MM.1S (cell line): ENCODE measurements around the gene CCNC.

Experiments used
- CTCF ChIP-seq: fragments of 300-600 bp; sonication (generic); IDR thresholded peaks from 2 replicates; pipeline ENCODE4 v1.5.1; 2016; ENCODE audit warnings: antibody characterized with exemption, low read length, mixed read lengths
- EZH2 ChIP-seq: fragments of 300-600 bp; sonication (generic); optimal IDR thresholded peaks from 2 replicates; pipeline ENCODE3; 2017; ENCODE audit warnings: low read depth, mild to moderate bottlenecking, antibody characterized with exemption, low read length, mixed read lengths
- EZH2phosphoT487 ChIP-seq: fragments of 300-600 bp; sonication (generic); IDR thresholded peaks from 2 replicates; pipeline ENCODE4 v1.6.1; 2018; ENCODE audit warnings: antibody characterized with exemption, low read length

- no peak for TF ChIP-seq CTCF
- TF ChIP-seq EZH2phosphoT487 = no peak
- TF ChIP-seq EZH2 = no peak
Observed at GRCh38 chr6:99548706-99549105, 19.8 kb downstream of the CCNC start.
